Measurements from ENCODE around the gene AOAH.

AOAH gene

DNA sequence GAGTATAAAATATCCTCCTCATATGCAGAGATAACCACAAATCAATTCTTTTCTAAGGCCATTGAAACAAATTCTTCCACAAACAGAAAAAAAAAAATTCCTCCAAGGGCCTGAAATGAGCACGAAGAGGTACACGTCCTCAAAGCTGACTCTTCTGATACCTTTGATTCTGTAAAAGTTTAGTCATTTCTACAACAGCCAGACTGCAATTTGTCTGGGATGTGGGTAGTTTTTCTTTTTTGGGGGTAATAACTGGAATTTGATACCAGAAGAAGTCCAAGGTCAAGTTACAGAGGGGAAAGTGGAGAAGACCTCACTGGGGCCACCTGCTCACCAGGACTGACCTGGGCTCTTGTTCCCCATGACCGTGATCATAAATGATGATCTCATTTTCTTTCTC is 121.8 kb downstream of the AOAH start:
- H3K9me3 Mint-ChIP-seq = no peaks in the 10 kb centered on the region
- no peaks in the 10 kb centered on the region for H3K36me3 Mint-ChIP-seq (ENCODE audit: low read depth)
- no peak overlapping the region for H3K27ac Mint-ChIP-seq
- peaks cover 5% of the 10 kb centered on the region for H3K27me3 Mint-ChIP-seq (ENCODE audit: low read depth)
- peaks cover 30% of the 10 kb centered on the region for H3K4me1 Mint-ChIP-seq
- TF ChIP-seq, protein P1, sequence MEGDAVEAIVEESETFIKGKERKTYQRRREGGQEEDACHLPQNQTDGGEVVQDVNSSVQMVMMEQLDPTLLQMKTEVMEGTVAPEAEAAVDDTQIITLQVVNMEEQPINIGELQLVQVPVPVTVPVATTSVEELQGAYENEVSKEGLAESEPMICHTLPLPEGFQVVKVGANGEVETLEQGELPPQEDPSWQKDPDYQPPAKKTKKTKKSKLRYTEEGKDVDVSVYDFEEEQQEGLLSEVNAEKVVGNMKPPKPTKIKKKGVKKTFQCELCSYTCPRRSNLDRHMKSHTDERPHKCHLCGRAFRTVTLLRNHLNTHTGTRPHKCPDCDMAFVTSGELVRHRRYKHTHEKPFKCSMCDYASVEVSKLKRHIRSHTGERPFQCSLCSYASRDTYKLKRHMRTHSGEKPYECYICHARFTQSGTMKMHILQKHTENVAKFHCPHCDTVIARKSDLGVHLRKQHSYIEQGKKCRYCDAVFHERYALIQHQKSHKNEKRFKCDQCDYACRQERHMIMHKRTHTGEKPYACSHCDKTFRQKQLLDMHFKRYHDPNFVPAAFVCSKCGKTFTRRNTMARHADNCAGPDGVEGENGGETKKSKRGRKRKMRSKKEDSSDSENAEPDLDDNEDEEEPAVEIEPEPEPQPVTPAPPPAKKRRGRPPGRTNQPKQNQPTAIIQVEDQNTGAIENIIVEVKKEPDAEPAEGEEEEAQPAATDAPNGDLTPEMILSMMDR (IDR thresholded peaks at IDR 0.05; ENCODE audit: unreplicated experiment in 3 of 3) = no peak
- no peak overlapping the region for H3K4me3 Mint-ChIP-seq

DNA sequence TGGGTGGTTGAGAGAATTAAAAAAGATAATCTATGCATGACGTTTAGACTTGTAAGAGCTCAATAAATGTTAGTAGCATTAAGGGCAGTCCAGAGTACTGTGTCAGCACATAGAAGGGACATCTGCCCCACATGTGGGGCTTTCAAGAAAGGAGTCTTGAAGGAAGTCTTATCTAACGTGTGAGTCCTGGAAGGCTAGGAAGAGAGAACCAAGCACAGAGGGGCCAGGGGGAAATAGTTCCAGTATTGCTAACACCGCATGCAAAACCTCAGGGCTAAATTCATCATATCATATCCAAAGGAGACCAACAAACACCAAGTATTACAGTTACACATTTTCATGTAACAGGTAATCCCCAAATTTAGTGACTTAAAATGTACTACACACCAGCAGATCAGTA is 122.7 kb downstream of the AOAH start:
- no peak overlapping the region for H3K4me3 Mint-ChIP-seq
- peaks cover 23% of the 10 kb centered on the region for H3K4me1 Mint-ChIP-seq
- H3K27me3 Mint-ChIP-seq (ENCODE audit: low read depth) = peaks cover 8% of the 10 kb centered on the region
- no peaks in the 10 kb centered on the region for H3K9me3 Mint-ChIP-seq
- no peak overlapping the region for H3K27ac Mint-ChIP-seq
- no peaks in the 10 kb centered on the region for H3K36me3 Mint-ChIP-seq (ENCODE audit: low read depth)
- TF ChIP-seq, protein P1 (IDR thresholded peaks at IDR 0.05; ENCODE audit: unreplicated experiment in 3 of 3) = no peak

DNA sequence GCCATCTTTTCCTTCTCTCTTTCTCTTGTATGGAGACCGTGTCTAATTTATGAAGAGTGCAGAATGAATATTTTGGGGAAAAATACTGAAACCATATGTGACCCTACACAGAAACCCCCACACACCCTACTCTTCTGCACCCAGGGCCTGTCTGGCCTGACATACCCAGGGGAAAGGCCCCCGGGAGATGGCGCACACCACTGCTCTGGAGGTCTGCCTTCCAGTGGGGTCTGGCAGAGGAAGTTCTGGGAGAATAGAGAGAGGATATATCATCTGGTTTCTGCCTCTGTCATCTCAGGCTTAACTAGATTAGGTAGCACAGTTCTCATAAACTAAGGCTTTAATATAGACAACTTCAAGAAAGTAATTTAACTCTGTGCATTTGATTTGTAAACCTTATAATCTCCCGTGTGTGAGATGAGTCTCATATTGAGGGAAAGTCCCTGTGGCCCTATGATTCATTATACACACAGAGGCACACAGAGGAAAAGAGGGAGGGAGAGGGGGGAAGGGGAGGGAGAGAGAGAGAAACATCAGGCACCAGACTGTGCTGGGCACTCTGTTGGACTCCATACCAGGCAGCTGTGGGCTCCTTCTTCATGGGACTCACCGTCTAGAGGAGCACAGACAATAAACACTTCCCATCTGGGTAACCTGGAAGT is 123.3 kb downstream of the AOAH start:
- Mint-ChIP-seq H3K36me3 (ENCODE audit: low read depth) (no peaks in the 10 kb centered on the region), H3K27me3 (ENCODE audit: low read depth) (peaks cover 8% of the 10 kb centered on the region), H3K27ac (no peak overlapping the region), H3K4me3 (no peak overlapping the region), H3K9me3 (no peaks in the 10 kb centered on the region), H3K4me1 (peaks cover 18% of the 10 kb centered on the region)
- TF ChIP-seq, protein P1 (IDR thresholded peaks at IDR 0.05; ENCODE audit: unreplicated experiment in 3 of 3) = no peak

DNA sequence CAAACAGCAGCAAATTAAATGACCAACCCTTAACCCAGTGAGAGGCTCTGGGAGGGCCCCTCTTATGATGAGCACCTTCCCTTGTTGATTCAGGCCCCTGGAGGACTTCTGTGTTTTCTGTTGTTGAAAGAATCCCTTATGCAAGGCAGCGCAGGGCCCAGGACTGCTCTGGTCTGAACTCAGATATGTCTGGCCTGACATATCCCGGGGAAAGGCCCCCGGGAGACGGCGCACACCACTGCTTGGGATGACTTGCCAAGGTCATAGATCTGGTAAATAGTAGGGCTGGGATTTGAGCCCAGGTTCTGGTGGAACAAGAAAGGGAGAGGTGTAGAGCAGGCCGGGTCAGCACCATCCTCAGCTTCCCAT is 124.0 kb downstream of the AOAH start:
- H3K27me3 Mint-ChIP-seq (ENCODE audit: low read depth) = peaks cover 8% of the 10 kb centered on the region
- H3K4me3 Mint-ChIP-seq = no peak overlapping the region
- H3K4me1 Mint-ChIP-seq = peaks cover 11% of the 10 kb centered on the region
- H3K9me3 Mint-ChIP-seq = no peaks in the 10 kb centered on the region
- TF ChIP-seq, protein P1 (IDR thresholded peaks at IDR 0.05; ENCODE audit: unreplicated experiment in 3 of 3) = no peak
- peak overlapping the region in 1 of 3 experiments; percentile 42 for H3K27ac Mint-ChIP-seq
- no peaks in the 10 kb centered on the region for H3K36me3 Mint-ChIP-seq (ENCODE audit: low read depth)

DNA sequence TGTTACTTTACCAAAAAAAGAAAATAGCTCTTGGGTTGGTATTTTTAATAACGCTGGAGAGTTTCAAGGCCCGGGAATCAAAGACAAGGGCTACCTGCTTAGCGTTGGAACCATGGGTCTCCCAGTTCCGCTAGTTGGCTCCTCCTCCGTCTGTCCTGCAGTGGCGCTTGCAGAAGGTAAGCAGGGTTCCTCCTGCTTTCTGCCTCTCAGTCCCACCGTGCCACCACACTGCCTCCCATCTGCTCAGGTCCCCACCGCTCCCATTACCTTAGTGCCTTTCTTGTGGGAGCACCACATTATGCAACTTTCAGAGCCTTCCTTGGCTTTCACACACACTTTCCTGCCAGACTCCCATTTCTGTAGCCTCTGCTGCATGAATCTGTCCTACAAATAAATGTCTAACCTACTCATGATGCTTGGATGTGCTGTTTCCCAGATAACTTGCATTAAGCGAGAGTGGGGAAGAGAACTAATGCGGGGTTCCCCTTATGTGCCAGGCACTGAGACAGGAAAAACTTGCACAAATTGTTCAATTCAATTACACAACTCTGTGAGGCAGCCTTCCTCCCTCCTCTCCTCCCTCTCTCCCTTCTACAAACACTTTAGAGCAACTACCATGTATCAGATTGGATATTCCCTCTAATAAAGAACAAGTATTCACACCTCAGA is 124.5 kb downstream of the AOAH start:
- TF ChIP-seq, protein P1 (IDR thresholded peaks at IDR 0.05; ENCODE audit: unreplicated experiment in 3 of 3) = no peak
- H3K9me3 Mint-ChIP-seq = no peaks in the 10 kb centered on the region
- H3K27ac Mint-ChIP-seq = no peak overlapping the region
- no peaks in the 10 kb centered on the region for H3K36me3 Mint-ChIP-seq (ENCODE audit: low read depth)
- no peak overlapping the region for H3K4me3 Mint-ChIP-seq
- peaks cover 5% of the 10 kb centered on the region for H3K4me1 Mint-ChIP-seq
- peaks cover 8% of the 10 kb centered on the region for H3K27me3 Mint-ChIP-seq (ENCODE audit: low read depth)

All from nephron (organoid).